H54 (cell line): ENCODE measurements around the gene GTF2F1.
"Not testable (repeated sequence)": the region's sequence is repeated elsewhere in the genome, so short reads cannot be mapped to it uniquely, and the experiment has no call there.

ENCODE experiments used
- DNase-seq: peaks from one replicate; pipeline ENCODE4 v3.0.0; 2011; ENCODE audit warnings: low spot score, mixed read lengths; ENCODE audit not compliant: insufficient read length
- FAIRE-seq: peaks from 3 replicates; lab custom pipeline; 2011; peaks lifted over from hg19 to GRCh38; lab: Jason Lieb, UNC
- POLR2A ChIP-seq: IDR thresholded peaks from 2 replicates; pipeline ENCODE4 v1.6.1; 2011; ENCODE audit warnings: low read depth, mild to moderate bottlenecking, low read length

The GTF2F1 gene, protein sequence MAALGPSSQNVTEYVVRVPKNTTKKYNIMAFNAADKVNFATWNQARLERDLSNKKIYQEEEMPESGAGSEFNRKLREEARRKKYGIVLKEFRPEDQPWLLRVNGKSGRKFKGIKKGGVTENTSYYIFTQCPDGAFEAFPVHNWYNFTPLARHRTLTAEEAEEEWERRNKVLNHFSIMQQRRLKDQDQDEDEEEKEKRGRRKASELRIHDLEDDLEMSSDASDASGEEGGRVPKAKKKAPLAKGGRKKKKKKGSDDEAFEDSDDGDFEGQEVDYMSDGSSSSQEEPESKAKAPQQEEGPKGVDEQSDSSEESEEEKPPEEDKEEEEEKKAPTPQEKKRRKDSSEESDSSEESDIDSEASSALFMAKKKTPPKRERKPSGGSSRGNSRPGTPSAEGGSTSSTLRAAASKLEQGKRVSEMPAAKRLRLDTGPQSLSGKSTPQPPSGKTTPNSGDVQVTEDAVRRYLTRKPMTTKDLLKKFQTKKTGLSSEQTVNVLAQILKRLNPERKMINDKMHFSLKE

DNA sequence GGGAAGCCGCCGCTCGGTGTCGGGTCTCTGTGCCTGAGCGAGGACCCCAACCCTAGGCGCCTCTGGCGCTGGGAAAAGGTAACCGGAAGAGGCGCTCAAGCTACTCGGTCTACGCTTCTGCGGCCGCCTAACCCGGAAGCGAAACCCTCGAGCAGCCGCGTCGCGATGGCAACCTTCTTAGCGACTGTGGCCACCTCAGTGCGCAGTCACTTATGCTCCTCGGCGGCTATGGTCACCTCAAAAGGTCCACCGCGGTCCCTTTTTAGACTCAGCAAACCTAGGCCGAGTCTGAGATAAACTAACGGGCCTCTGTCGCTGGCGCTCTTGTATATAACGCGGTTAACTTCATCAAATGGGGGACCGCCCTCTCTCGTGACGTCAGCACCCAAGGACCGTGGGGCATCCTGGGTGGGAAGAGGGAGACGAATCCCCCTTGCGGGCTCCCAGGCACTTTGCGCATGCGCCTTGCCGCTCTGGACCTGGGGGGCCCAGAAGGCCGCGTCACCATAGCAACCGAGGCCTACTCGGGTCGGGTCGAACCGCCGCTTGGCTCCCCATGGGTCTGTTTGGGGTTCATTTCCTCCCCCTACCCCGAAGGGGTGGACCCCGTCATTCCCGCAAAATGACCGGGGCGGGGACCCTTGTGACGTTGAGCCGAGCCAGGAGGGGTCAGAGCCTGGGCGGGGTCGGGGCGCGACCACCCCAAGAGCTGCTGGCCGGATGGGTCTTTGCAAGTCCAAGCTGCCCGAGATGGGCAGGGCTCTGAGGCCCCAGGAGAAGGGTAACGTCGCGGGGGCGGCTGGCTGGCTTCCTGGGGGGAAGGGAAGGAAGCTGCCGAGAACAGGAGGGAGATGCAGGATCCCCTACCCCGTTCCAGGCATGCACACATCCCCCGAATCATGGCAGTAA lies at the start of gene GTF2F1:
Gene GTF2F1, minus strand, starts transcription at position 91 of the 909 bp plus-strand sequence. CDS start 169 bp downstream, outside the sequence.
- FAIRE-seq = no peak
- peak; percentile 19 for TF ChIP-seq POLR2A
- peak; percentile 95 for DNase-seq

- FAIRE-seq = no peak
- no peak for TF ChIP-seq POLR2A
- DNase-seq = no peak
Observed at GRCh38 chr19:6442087-6442688, 49.2 kb upstream of the GTF2F1 start.

GRCh38 chr19:6440905-6441304 lies 47.9 kb upstream of the GTF2F1 start:
- FAIRE-seq (no peak), DNase-seq (no peak)
- no peak for TF ChIP-seq POLR2A

DNA sequence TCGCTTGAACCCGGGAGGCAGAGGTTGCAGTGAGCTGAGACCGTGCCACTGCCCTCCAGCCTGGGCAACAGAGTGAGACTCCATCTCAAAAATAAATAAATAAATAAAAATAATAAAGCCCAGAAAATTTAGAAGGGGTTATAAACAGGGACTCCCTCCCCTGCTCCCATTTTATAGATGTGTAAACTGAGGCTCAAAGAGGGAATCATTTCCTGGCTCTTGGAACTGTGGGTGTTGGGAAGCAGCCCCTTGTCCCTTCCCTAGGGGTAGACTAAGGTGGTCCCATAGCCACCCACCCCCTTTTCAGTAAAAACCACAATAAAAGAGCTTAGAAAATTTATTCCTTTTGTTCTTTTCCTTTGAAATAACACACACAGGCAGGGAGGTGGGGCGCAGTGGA lies 46.8 kb upstream of the GTF2F1 start:
- no peak for DNase-seq
- TF ChIP-seq POLR2A = no peak
- FAIRE-seq = no peak

GRCh38 chr19:6433663-6434062 lies 40.7 kb upstream of the GTF2F1 start, which contains the start of gene SLC25A41:
TSS of gene SLC25A41 (minus strand) at chr19:6433763. CDS start at chr19:6433693, 70 bp downstream.
- FAIRE-seq = no peak
- no peak for DNase-seq
- no peak for TF ChIP-seq POLR2A

DNA sequence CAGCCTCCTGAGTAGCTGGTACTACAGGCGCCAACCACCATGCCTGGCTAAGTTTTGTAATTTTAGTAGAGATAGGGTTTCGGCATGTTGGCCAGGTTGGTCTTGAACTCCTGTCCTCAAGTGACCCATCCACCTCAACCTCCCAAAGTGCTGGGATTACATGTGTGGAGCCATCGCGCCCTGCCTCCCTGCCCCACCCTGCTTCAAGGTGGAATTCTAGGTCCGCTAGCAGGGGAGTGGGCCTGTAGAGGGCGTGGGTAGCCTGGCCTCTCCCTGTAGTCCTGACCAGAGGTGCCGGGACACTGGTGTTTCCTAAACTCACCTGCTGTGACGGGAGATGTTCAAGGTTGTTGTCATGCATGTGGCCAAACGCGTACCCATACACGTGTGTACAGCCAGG lies 40.2 kb upstream of the GTF2F1 start:
- DNase-seq = no peak
- TF ChIP-seq POLR2A = no peak
- FAIRE-seq = no peak

DNA sequence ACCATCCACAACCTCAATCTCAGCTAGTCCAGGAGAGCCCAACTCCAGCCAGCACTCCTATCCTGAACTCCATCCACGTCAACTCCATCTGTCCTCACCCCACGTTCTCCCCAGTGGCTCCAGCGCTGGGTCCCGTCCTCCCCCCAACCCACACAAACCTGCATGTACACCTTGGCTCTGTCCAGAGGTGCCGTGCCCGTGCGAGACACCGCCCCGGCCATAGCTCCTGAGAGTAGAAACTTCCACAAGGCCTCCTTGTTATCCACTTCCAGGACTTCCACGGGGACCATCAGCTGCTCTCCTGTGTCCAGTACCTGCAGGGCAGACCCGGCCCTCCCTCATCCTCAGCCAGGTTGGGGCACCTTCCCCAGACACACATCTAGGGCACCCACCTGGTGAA lies 38.9 kb upstream of the GTF2F1 start:
- no peak for DNase-seq
- no peak for FAIRE-seq
- no peak for TF ChIP-seq POLR2A

DNA sequence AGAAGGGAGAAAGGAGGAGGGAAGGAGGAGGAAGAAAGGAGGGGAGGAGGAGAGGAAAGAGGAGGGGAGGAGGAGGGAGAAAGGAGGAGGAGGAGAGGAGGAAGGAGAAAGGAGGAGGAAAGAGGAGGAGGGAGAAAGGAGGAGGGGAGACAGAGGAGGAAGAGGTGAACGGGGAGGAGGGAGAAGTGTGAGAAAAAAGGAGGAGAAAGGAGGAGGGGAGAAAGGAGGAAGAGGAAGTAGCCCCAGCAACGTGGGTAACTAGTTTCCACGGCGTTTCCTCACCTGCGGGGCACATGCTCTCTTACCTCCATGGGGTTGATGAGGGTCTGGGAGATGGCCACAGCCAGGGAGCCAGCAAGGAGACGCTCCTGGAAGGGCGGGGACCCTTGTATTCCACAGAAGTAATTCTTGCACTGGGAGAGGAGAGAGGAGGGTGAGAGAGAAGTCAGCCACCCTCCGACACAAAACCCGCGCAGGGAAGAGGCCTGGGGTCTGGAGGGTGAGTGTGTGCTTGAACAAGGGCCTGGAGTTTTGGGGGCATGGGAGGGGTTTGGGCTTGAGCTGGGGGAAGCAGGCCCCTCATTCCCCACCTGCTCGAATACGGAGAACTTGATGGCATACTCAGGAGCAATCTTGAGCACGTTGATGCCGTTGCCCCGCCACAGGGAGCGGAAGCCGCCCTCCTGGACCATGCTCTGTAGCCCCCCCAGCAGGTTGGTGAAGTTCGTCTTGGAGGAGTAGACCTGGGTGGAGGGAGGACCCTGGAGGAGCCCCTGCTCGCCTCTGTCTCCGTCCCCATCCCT lies 36.7 kb upstream of the GTF2F1 start:
- FAIRE-seq (no peak), DNase-seq (no peak)
- TF ChIP-seq POLR2A = no peak

DNA sequence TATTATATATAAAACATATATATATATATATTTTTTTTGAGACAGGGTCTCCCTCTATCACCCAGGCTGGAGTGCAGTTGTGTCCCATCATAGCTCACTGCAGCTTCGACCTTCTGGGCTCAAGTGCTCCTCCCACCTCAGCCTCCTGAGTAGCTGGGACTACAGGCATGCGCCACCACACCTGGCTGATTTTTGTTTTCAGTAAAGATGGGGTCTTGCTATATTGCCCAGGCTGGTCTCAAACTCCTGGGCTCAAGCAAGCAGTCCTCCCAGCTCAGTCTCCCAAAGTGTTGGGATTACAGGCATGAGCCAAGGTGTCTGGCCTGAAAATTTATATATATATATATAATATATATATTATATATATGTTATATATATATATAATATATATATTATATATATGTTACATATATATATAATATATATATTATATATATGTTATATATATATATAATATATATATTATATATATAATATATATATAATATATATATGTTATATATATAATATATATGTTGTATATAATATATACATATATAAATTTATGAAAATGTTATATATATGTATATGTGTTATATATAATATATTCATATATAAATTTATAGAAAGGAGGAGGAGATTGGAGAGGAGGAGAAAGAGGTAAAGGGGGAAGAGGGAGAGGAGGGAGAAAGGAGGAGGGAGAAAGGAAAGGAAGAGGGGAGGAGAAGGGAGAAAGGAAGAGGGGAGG lies 35.9 kb upstream of the GTF2F1 start:
- FAIRE-seq, DNase-seq: not testable (repeated sequence)

- TF ChIP-seq POLR2A = no peak
Observed at GRCh38 chr19:6427131-6427530, 34.2 kb upstream of the GTF2F1 start.

GRCh38 chr19:6425732-6426620 lies 33.0 kb upstream of the GTF2F1 start:
- no peak for FAIRE-seq
- no peak for DNase-seq

More at GRCh38 chr19:6427131-6427530, 34.2 kb upstream of the GTF2F1 start:
- FAIRE-seq (no peak), DNase-seq (no peak)

More at GRCh38 chr19:6425732-6426620, 33.0 kb upstream of the GTF2F1 start:
- TF ChIP-seq POLR2A = no peak
